ENCODE data around the gene NABP1.

Gene NABP1

GRCh38 chr2:191650896-191651773 is 26.8 kb upstream of the NABP1 start:
- no peak for DNase-seq

DNA sequence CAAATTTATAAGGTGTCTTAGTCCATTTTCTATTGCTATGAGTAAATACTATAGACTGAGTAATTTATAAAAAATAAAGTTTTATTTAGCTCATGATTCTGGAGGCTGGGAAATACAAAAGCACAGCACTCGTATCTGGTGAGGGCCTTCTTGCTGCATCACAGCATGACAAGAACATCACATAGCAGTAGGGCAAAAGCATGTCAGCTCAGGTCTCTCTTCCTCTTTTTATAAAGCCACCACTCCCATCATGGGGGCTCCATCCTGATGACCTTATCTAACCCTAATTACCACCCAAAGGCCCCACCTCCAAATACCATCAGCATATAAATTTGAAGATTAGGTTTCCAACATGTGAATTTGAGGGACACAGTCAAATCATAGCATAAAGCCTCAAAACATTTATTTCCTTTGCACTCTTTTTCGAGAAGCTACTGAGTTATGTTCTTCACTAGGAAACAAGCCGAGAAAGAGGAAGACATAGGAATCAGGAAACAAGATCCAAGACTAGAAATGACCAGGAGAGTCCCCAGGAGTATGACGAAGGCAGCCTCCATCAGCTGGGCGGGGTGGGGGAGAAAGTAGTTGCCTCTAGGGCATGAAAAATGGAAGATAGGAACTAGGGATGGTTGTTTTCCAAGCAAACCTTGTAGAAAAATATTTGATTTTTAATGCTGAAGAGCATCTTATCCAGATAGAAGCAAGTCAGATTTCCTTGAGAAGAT is 24.1 kb upstream of the NABP1 start:
- DNase-seq = no peak

- no peak for DNase-seq
Observed at GRCh38 chr2:191656391-191656790, 21.5 kb upstream of the NABP1 start.

- DNase-seq = no peak
Observed at GRCh38 chr2:191656792-191657191, 21.1 kb upstream of the NABP1 start.

GRCh38 chr2:191657977-191658376 is 20.0 kb upstream of the NABP1 start:
- DNase-seq = no peak

DNA sequence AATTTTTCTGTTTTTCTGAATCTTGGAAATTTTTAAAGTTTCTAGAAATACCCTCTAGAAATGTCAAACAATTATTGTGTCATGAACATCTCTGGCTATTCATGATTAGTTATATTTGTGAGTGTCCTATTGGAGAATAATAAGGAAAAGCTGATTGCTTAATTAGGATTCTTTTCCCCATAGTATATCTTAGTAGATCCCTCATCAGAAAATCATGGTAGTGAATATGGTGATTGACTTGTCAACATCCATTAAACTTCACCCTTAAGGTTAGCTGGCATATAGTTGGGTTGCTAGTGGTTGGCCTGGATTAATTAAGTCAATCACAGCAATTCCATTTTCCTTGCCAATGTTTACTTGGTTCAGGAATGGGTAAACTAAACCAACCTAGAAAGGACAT is 18.7 kb upstream of the NABP1 start:
- no peak for DNase-seq

- no peak for DNase-seq
Observed at GRCh38 chr2:191660575-191660974, 17.4 kb upstream of the NABP1 start.

DNA sequence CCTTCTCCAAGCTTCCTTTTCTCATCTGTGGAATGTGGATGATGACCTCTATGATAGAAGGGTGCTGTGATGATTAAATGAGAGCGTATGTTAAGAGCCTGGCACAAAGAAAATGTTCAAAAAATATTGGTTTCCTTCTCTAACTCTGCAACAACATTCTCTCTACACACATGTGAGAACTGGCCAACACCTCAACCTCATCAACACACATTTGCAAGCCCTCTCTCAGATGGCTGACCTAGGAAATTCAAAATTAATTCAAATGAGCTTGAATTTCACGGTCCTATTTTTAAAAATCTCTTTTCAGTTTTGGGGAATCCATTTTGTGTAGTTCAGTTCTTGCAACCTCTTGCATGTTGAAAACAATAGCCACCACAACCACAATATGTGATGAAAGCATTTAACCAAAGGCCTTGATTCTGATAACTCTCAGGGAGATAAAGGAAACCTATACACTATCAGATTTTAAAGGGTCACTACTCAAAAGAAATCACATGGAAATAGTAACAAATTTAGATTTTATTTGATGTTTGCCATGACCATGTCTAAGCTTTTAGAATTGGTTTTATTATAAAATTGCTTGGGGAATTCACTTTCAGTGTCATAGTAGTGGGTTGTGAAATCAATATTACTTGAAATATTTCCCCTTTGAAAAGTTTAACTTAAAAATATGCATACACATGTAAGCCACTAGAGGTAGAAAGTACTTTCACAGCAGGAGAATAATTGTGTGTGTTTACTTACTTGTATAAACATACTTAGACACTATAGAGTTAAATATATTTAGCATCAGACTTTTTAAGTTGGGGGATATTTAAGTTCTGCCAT is 16.6 kb upstream of the NABP1 start:
- no peak for DNase-seq

- no peak for DNase-seq
Observed at GRCh38 chr2:191664823-191665677, 12.9 kb upstream of the NABP1 start.

- DNase-seq = no peak
Observed at GRCh38 chr2:191666226-191666625, 11.7 kb upstream of the NABP1 start.

GRCh38 chr2:191666732-191667131 is 11.2 kb upstream of the NABP1 start:
- no peak for DNase-seq

DNA sequence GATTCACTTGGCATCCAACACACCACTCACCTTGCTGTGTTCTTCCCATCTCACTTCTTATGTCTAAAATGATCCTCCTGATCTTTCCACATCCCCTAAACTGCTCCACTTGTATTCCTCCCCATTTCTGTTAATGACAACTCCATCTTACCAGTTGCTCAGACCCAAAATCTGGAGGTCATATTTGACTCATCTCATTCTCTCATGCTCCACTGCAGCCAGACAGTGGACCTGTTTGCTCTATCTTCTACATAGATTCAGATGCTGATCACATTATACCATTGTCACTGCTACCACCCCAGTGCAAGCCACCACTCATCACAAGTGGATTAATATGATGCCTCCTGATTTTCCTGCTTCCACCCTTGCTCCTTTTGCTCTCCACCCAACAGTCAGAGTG is 7.9 kb upstream of the NABP1 start:
- no peak for DNase-seq

- DNase-seq = no peak
Observed at GRCh38 chr2:191670787-191671186, 7.1 kb upstream of the NABP1 start.

DNA sequence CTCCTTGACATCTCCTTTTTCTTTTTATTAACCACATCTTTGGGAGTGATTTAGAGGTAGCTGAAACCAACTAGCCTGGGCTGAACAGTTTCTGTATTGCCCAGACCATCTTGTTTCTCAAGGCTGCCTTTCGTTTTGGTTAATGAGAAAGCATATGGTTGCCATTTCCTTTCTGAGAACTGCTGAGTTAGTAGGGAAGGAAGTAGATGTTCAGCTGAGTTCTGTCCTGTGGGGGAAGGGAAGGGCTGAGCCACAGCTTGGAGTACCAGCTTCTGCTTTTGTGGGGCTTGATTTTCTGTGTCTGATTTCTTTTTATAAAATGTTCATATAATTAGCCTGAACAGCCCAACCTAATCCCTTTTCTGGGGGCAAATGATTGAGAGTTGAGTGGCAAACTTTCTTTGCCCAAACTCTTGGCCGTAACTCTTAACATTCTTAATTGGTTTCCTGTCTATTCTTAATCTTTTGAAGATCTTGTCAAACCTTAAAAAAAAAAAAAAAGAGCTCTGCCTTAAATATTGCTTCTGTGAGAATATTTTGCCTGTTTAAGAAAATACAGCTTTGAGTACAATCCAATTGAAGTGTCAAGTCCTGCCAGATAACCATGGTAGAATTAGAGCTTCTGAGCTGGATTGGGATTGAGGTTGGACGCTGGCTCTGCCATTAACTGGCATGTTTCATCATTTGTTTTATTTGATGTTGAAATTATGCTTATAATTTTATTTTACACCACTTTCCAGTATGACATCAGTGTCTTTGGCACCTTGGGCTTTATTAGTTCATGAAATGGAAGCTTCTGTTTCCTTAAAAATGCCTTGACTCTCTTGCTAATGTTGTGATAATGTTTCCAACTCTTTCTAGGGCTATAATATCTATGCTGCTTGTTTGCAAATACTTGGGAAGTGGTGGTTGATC is 1.9 kb upstream of the NABP1 start:
- no peak for DNase-seq

DNA sequence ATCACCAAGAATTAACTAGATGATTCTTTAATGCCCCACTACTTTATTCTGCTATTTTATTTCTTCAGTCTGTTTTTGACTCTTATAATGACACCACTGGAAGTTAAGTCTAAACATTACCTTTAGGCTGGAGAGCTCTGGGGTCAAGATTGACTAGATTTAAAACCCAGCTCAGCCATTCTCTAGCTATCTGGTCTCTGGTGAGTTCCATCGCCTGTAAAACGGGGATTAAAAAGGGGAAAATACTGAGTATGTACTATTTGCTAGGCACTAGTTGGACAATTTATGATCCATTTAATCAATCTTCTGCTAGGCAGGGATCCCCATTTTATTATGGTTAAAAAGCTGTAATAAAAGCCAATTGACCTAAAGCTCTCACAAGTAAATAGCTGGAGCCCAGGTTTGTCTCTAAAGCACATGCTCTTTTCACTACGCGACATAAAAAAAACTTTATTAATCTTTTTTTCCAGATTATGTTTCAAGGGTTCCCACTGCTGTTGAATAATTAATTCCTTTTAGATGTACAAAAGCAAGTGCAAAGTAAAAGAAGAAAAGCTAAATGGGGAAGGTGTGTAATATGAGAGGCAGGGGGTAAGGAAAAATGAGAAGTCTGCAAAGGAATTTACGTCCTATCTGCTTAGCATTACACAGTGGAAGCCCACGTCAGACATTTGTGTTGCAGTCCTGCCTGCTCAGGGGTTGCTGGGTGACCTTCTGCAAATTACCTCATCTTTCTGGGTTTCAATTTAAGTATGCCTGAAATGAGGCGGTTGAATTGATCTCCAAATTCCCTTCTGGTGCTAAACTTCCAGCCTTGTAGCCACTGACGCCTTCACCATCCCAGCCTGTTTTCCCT is 918 bp upstream of the NABP1 start:
- peak; percentile 4 for DNase-seq

DNA sequence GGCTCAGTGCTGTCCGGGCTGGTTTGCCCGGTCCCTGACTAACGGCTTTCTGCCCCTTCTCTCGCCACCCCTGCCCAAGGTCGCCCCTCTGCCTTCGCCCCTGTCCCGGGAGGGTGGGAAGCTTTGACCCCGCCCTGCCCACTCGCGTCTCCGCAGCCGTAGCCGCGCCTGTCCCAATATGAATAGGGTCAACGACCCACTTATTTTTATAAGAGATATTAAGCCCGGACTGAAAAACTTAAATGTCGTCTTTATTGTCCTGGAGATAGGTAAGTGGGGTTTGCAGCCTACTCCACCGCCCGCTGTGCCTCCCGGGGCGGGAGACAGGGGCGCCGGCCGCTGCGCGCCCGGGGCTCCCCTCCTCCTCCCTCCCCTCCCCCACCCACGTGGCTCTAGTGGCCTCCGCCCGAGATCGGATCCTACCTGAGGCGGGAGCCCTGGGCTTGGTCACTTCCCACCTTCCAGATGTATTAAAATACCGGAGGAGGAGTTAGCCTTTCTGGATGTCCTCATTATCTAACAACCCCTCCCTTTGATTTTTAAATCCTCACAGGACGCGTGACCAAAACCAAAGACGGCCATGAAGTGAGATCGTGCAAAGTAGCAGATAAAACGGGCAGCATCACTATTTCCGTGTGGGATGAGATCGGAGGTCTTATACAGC is 633 bp downstream of the NABP1 start:
- no peak for DNase-seq

GRCh38 chr2:191679818-191680600 is 2.1 kb downstream of the NABP1 start:
- DNase-seq = no peak

- DNase-seq = no peak
Observed at GRCh38 chr2:191680639-191681038, 2.7 kb downstream of the NABP1 start.

GRCh38 chr2:191682126-191682525 is 4.2 kb downstream of the NABP1 start:
- no peak for DNase-seq
